Measurements from ENCODE around the gene OR4D9.

The OR4D9 gene

GRCh38 chr11:59560290-59560701, 49.0 kb downstream of the OR4D9 start:
- Histone ChIP-seq H3K36me3 (no peaks in the 10 kb centered on the region), H3K9me3 (no peaks in the 10 kb centered on the region), H3K4me1 (peaks cover 0 to 30% (median 8%) of the 10 kb centered on the region in 4 donors), H3K27me3 (no peaks in the 10 kb centered on the region), H3K4me3 (peak overlapping the region; percentile 85 to 96), H3K27ac (peak overlapping the region; percentile 90 to 93)
- DNase-seq: peak; percentile 57 to 75
- intact Hi-C loops (cut with DNase I; ENCODE audit: low total_unique reads): loop anchor here (10.0 kb wide), 1 partner anchor 105 kb away; the partner anchor contains the start of gene PATL1
- TF ChIP-seq CTCF (IDR thresholded peaks at IDR 0.05): no peak

- Histone ChIP-seq H3K4me1 (peaks cover 0 to 26% (median 5%) of the 10 kb centered on the region in 4 donors), H3K27ac (peak overlapping the region; percentile 90 to 93), H3K36me3 (no peaks in the 10 kb centered on the region), H3K9me3 (no peaks in the 10 kb centered on the region), H3K4me3 (peak overlapping the region; percentile 85 to 96), H3K27me3 (no peaks in the 10 kb centered on the region)
- DNase-seq: peak; percentile 88 to 94
- intact Hi-C loops (cut with DNase I; ENCODE audit: low total_unique reads): loop anchor here (10.0 kb wide), 1 partner anchor 104 kb away; the partner anchor contains the start of gene PATL1
- TF ChIP-seq CTCF (IDR thresholded peaks at IDR 0.05): no peak
Measured at GRCh38 chr11:59560702-59561473, 49.5 kb downstream of the OR4D9 start.

- Histone ChIP-seq H3K4me3 (no peak overlapping the region), H3K36me3 (no peaks in the 10 kb centered on the region), H3K27me3 (no peaks in the 10 kb centered on the region), H3K27ac (no peak overlapping the region), H3K4me1 (peaks cover 0 to 18% (median 4%) of the 10 kb centered on the region in 4 donors), H3K9me3 (no peaks in the 10 kb centered on the region)
- intact Hi-C loops (cut with DNase I; ENCODE audit: low total_unique reads): loop anchor here (10.0 kb wide), 1 partner anchor 103 kb away; the partner anchor contains the start of gene PATL1
- TF ChIP-seq CTCF (IDR thresholded peaks at IDR 0.05): no peak
- DNase-seq: no peak
Measured at GRCh38 chr11:59562292-59562691, 51.0 kb downstream of the OR4D9 start.
